Glutamatergic neuron (in vitro differentiated cells): ENCODE results near the gene DDX49. TPM values are rescaled to one million over a fixed set of nuclear protein-coding genes. Genes with fewer than 3 reads are reported as not detected.
"Not testable (repeated sequence)": the region's sequence is repeated elsewhere in the genome, so short reads cannot be mapped to it uniquely, and the experiment has no call there.

Experiments
- DNase-seq: peaks from one replicate; pipeline ENCODE4 v3.0.0; 2022
- H3K27ac Mint-ChIP-seq: one replicate; pipeline ENCODE4 v1.8.0; 2020; ENCODE audit warnings: mild to moderate bottlenecking, mixed read lengths, inconsistent platforms; ENCODE audit not compliant: unreplicated experiment
- H3K27me3 Mint-ChIP-seq: one replicate; pipeline ENCODE4 v1.8.0; 2020; ENCODE audit warnings: mild to moderate bottlenecking, moderate library complexity, mixed read lengths, inconsistent platforms; ENCODE audit not compliant: unreplicated experiment
- H3K36me3 Mint-ChIP-seq: one replicate; pipeline ENCODE4 v1.8.0; 2020; ENCODE audit warnings: mild to moderate bottlenecking, mixed read lengths, inconsistent platforms; ENCODE audit not compliant: unreplicated experiment
- H3K4me1 Mint-ChIP-seq: one replicate; pipeline ENCODE4 v1.8.0; 2020; ENCODE audit warnings: mild to moderate bottlenecking, low read depth, mixed read lengths, inconsistent platforms; ENCODE audit not compliant: unreplicated experiment
- H3K4me3 Mint-ChIP-seq: one replicate; pipeline ENCODE4 v1.8.0; 2020; ENCODE audit warnings: mild to moderate bottlenecking, mixed read lengths, inconsistent platforms; ENCODE audit not compliant: unreplicated experiment
- H3K9me3 Mint-ChIP-seq: one replicate; pipeline ENCODE4 v1.8.0; 2020; ENCODE audit warnings: mild to moderate bottlenecking, moderate library complexity, mixed read lengths, inconsistent platforms; ENCODE audit not compliant: unreplicated experiment
- CTCF ChIP-seq: fragments of 200-600 bp; sonication (generic); IDR thresholded peaks from one replicate; pipeline ENCODE4 v1.5.0; 2021; ENCODE audit not compliant: partially characterized antibody, unreplicated experiment
- total RNA-seq: library from RNA; stranded (reverse); fragmentation: NEBNext Ultra II Directional; extraction: Animal tissue kit (Norgen Biotek cat#: 25700); gene quantifications from one replicate; pipeline ENCODE4 v1.2.1, GENCODE V29; 2021; ENCODE audit not compliant: unreplicated experiment

Gene DDX49
- total RNA-seq, 1 donor from 2014 or later: 51.4 TPM

- no peak for DNase-seq
- H3K9me3 Mint-ChIP-seq: peaks cover 4% of the 10 kb centered on the region
- H3K4me3 Mint-ChIP-seq: no peak overlapping the region
- no peaks in the 10 kb centered on the region for H3K36me3 Mint-ChIP-seq
- H3K4me1 Mint-ChIP-seq: peaks cover 2% of the 10 kb centered on the region
- TF ChIP-seq CTCF: no peak
- no peak overlapping the region for H3K27ac Mint-ChIP-seq
- no peaks in the 10 kb centered on the region for H3K27me3 Mint-ChIP-seq
These were observed 6.6 kb upstream of the DDX49 start for GRCh38 chr19:18912933-18913332.

- TF ChIP-seq CTCF: no peak
- H3K27ac Mint-ChIP-seq: no peak overlapping the region
- DNase-seq: no peak
These were observed 6.0 kb upstream of the DDX49 start for GRCh38 chr19:18913466-18913865.

GRCh38 chr19:18915639-18916038 lies 3.9 kb upstream of the DDX49 start:
- Mint-ChIP-seq H3K4me3 (no peak overlapping the region), H3K27ac (no peak overlapping the region), H3K4me1 (peaks cover 6% of the 10 kb centered on the region), H3K36me3 (no peaks in the 10 kb centered on the region), H3K27me3 (peaks cover 7% of the 10 kb centered on the region), H3K9me3 (peaks cover 19% of the 10 kb centered on the region)
- TF ChIP-seq CTCF: peak; percentile 40
- DNase-seq: peak; percentile 73

More at GRCh38 chr19:18913466-18913865, 6.0 kb upstream of the DDX49 start:
- Mint-ChIP-seq H3K27me3 (no peaks in the 10 kb centered on the region), H3K4me3 (no peak overlapping the region), H3K9me3 (peaks cover 4% of the 10 kb centered on the region), H3K4me1 (peaks cover 2% of the 10 kb centered on the region), H3K36me3 (no peaks in the 10 kb centered on the region)

GRCh38 chr19:18917593-18917992 lies 1.9 kb upstream of the DDX49 start:
- H3K36me3 Mint-ChIP-seq, DNase-seq, H3K4me1 Mint-ChIP-seq: not testable (repeated sequence)
- Mint-ChIP-seq H3K9me3 (peaks cover 23% of the 10 kb centered on the region), H3K4me3 (peak overlapping the region; percentile 78), H3K27me3 (peaks cover 11% of the 10 kb centered on the region), H3K27ac (peak overlapping the region; percentile 26)

GRCh38 chr19:18919900-18920214 lies 342 bp downstream of the DDX49 start:
- no peaks in the 10 kb centered on the region for H3K36me3 Mint-ChIP-seq
- peaks cover 14% of the 10 kb centered on the region for H3K27me3 Mint-ChIP-seq
- H3K27ac Mint-ChIP-seq: peak overlapping the region; percentile 87
- H3K4me3 Mint-ChIP-seq: peak overlapping the region; percentile 93
- peaks cover 8% of the 10 kb centered on the region for H3K4me1 Mint-ChIP-seq
- peaks cover 23% of the 10 kb centered on the region for H3K9me3 Mint-ChIP-seq
- peak; percentile 22 for DNase-seq
- no peak for TF ChIP-seq CTCF

GRCh38 chr19:18920400-18920799 lies 885 bp downstream of the DDX49 start:
- Mint-ChIP-seq H3K9me3 (peaks cover 23% of the 10 kb centered on the region), H3K4me1 (peaks cover 8% of the 10 kb centered on the region), H3K27ac (peak overlapping the region; percentile 87)

More at GRCh38 chr19:18920400-18920799, 885 bp downstream of the DDX49 start:
- no peaks in the 10 kb centered on the region for H3K36me3 Mint-ChIP-seq
- H3K27me3 Mint-ChIP-seq: peaks cover 14% of the 10 kb centered on the region
- no peak for TF ChIP-seq CTCF
- H3K4me3 Mint-ChIP-seq: peak overlapping the region; percentile 93
- DNase-seq: no peak
